H1 (cell line): ENCODE measurements around the gene IL12RB2. TPM values are rescaled to one million over a fixed set of nuclear protein-coding genes. Genes with fewer than 3 reads are reported as not detected.

Experiments
- CTCF ChIA-PET: fragments of 300-600 bp; sonication (Branson Sonifier 250); formaldehyde crosslinking; loops from one replicate; lab custom pipeline; 2021; ENCODE audit not compliant: partially characterized antibody; lab: Charles Lee
- POLR2A ChIA-PET: fragments of 300-600 bp; sonication (Branson Sonifier 250); formaldehyde crosslinking; loops from one replicate; lab custom pipeline; 2021; ENCODE audit warnings: inconsistent platforms; ENCODE audit not compliant: partially characterized antibody; lab: Charles Lee
- DNase-seq, 2 experiments: peaks; one replicate each; pipeline versions ENCODE4 v3.0.0 to v3.0.0-alpha.2; 2010 to 2022; ENCODE audit warnings: low spot score in 2 of 2, low read depth in 1 of 2, mixed read lengths in 1 of 2
- FAIRE-seq: peaks from 2 replicates; lab custom pipeline; 2011; peaks lifted over from hg19 to GRCh38; lab: Jason Lieb, UNC
- H2AFZ ChIP-seq: 2 replicates; pipeline ENCODE4 v1.8.1; 2012; ENCODE audit warnings: low read length, inconsistent platforms
- H2AK5ac ChIP-seq: 2 replicates; pipeline ENCODE4 v1.6.1; 2013; ENCODE audit warnings: low read depth, low read length
- H2BK120ac ChIP-seq: replicated peaks from 2 replicates; pipeline ENCODE3; 2013; ENCODE audit warnings: low read depth, low read length, inconsistent platforms
- H2BK12ac ChIP-seq: 2 replicates; pipeline ENCODE4 v1.6.1; 2013; ENCODE audit warnings: low read depth, low read length
- H2BK15ac ChIP-seq: 2 replicates; pipeline ENCODE4 v1.6.1; 2013; ENCODE audit warnings: low read length
- H2BK20ac ChIP-seq: 2 replicates; pipeline ENCODE4 v1.6.1; 2013; ENCODE audit warnings: low read length
- H2BK5ac ChIP-seq: 2 replicates; pipeline ENCODE4 v1.6.1; 2013; ENCODE audit warnings: low read depth, low read length
- H3K14ac ChIP-seq: 2 replicates; pipeline ENCODE4 v1.6.1; 2013; ENCODE audit warnings: inconsistent platforms; ENCODE audit not compliant: insufficient read length
- H3K18ac ChIP-seq: 2 replicates; pipeline ENCODE4 v1.6.1; 2013; ENCODE audit warnings: low read length; ENCODE audit errors: extremely low read depth
- H3K23ac ChIP-seq: 2 replicates; pipeline ENCODE4 v1.6.1; 2013; ENCODE audit warnings: inconsistent platforms; ENCODE audit not compliant: insufficient read length
- H3K23me2 ChIP-seq: 2 replicates; pipeline ENCODE4 v1.6.1; 2013; ENCODE audit warnings: low read depth, low read length
- H3K27ac ChIP-seq: 2 replicates; pipeline ENCODE4 v1.6.1; 2011; ENCODE audit warnings: low read depth, low read length, inconsistent platforms
- H3K27me3 ChIP-seq, 4 experiments: replicated peaks in 1 of 4; 1 replicate in 1 of 4; 2 replicates in 3 of 4; pipeline versions ENCODE4 v1.6.1 to v1.8.1; 2011 to 2013; ENCODE audit warnings: low read length in 3 of 4, mild to moderate bottlenecking in 3 of 4, inconsistent platforms in 2 of 4, mixed read lengths in 2 of 4, moderate library complexity in 1 of 4; ENCODE audit not compliant: control insufficient read depth in 3 of 4, insufficient read depth in 3 of 4; ENCODE audit errors: extremely low read depth in 1 of 4
- H3K36me3 ChIP-seq, 4 experiments: 2 replicates each; pipeline versions ENCODE4 v1.6.1 to v1.8.1; 2011 to 2013; ENCODE audit warnings: mild to moderate bottlenecking in 4 of 4, low read length in 3 of 4, moderate library complexity in 2 of 4, control low read depth in 1 of 4, inconsistent platforms in 1 of 4; ENCODE audit not compliant: insufficient read depth in 4 of 4, control insufficient read depth in 2 of 4
- H3K4ac ChIP-seq: replicated peaks from 2 replicates; pipeline ENCODE3; 2013; ENCODE audit warnings: low read length, low read depth, mixed read lengths, inconsistent platforms; ENCODE audit not compliant: insufficient read length
- H3K4me1 ChIP-seq, 4 experiments: replicated peaks in 1 of 4; 1 replicate in 1 of 4; 2 replicates in 3 of 4; pipeline versions ENCODE4 v1.6.1 to v1.8.1; 2011 to 2013; ENCODE audit warnings: low read length in 3 of 4, inconsistent platforms in 2 of 4, mixed read lengths in 1 of 4; ENCODE audit not compliant: insufficient read depth in 4 of 4, control insufficient read depth in 3 of 4
- H3K4me2 ChIP-seq, 2 experiments: 2 replicates each; pipeline versions ENCODE4 v1.6.1 to v1.8.1; 2011 to 2013; ENCODE audit warnings: low read depth in 2 of 2, low read length in 2 of 2, control low read depth in 1 of 2, inconsistent platforms in 1 of 2, mild to moderate bottlenecking in 1 of 2; ENCODE audit not compliant: insufficient read depth in 1 of 2
- H3K4me3 ChIP-seq, 4 experiments: fragments of 200-600, 300-600 bp in 1 of 4; sonication (generic), shearing (Covaris generic), sonication (Bioruptor Twin) in 1 of 4; 2 replicates each; pipeline versions ENCODE4 v1.5.1 to v1.8.1; 2011 to 2016; ENCODE audit warnings: low read length in 4 of 4, low read depth in 3 of 4, control low read depth in 2 of 4, inconsistent platforms in 2 of 4, mild to moderate bottlenecking in 2 of 4, mixed read lengths in 1 of 4, moderate library complexity in 1 of 4; ENCODE audit not compliant: insufficient read depth in 2 of 4; ENCODE audit errors: extremely low read depth in 1 of 4
- H3K56ac ChIP-seq: replicated peaks from 2 replicates; pipeline ENCODE3; 2013; ENCODE audit warnings: low read depth, mild to moderate bottlenecking, mixed read lengths, low read length, inconsistent platforms; ENCODE audit not compliant: insufficient read length
- H3K79me1 ChIP-seq: 2 replicates; pipeline ENCODE4 v1.6.1; 2013; ENCODE audit warnings: low read depth, low read length, control low read depth
- H3K79me2 ChIP-seq, 2 experiments: 2 replicates each; pipeline versions ENCODE4 v1.6.1 to v1.8.1; 2012 to 2013; ENCODE audit warnings: low read length in 2 of 2, mild to moderate bottlenecking in 2 of 2, inconsistent platforms in 1 of 2; ENCODE audit not compliant: insufficient read depth in 2 of 2, control insufficient read depth in 1 of 2
- H3K9ac ChIP-seq, 4 experiments: replicated peaks in 1 of 4; 1 replicate in 1 of 4; 2 replicates in 3 of 4; pipeline versions ENCODE4 v1.6.1 to v1.8.1; 2011 to 2013; ENCODE audit warnings: low read depth in 3 of 4, low read length in 3 of 4, control low read depth in 2 of 4, mild to moderate bottlenecking in 2 of 4, moderate library complexity in 2 of 4, inconsistent platforms in 1 of 4; ENCODE audit errors: extremely low read depth in 1 of 4
- H3K9me3 ChIP-seq, 2 experiments: 2 replicates each; pipeline versions ENCODE4 v1.6.1 to v1.8.1; 2012 to 2013; ENCODE audit warnings: mild to moderate bottlenecking in 2 of 2, moderate library complexity in 2 of 2, control low read depth in 1 of 2, inconsistent platforms in 1 of 2, low read depth in 1 of 2, low read length in 1 of 2, mixed read lengths in 1 of 2; ENCODE audit not compliant: insufficient read depth in 2 of 2
- H4K20me1 ChIP-seq, 2 experiments: replicated peaks in 1 of 2; 2 replicates each; pipeline versions ENCODE3 to v1.8.1; 2011 to 2013; ENCODE audit warnings: inconsistent platforms in 2 of 2, low read length in 2 of 2, mild to moderate bottlenecking in 1 of 2; ENCODE audit not compliant: insufficient read depth in 2 of 2, control insufficient read depth in 1 of 2
- H4K5ac ChIP-seq: 2 replicates; pipeline ENCODE4 v1.6.1; 2013; ENCODE audit warnings: low read length, low read depth, mixed read lengths, inconsistent platforms; ENCODE audit not compliant: insufficient read length
- H4K8ac ChIP-seq: 2 replicates; pipeline ENCODE4 v1.8.0; 2013; ENCODE audit warnings: mild to moderate bottlenecking, moderate library complexity, low read length, inconsistent platforms; ENCODE audit not compliant: insufficient read depth; ENCODE audit errors: extremely low read depth
- H4K91ac ChIP-seq: replicated peaks from 2 replicates; pipeline ENCODE3; 2013; ENCODE audit warnings: low read length, mixed read lengths, inconsistent platforms; ENCODE audit not compliant: insufficient read length
- KDM1A ChIP-seq: fragments of 200-600, 300-600 bp; sonication (generic); IDR thresholded peaks from 2 replicates; pipeline ENCODE4 v1.7.1; 2016; ENCODE audit warnings: mild to moderate bottlenecking, low read length, borderline replicate concordance
- NRF1 ChIP-seq: IDR thresholded peaks from 2 replicates; pipeline ENCODE4 v1.6.1; 2011; ENCODE audit warnings: mild to moderate bottlenecking, low read depth, low read length, improper control_type of control experiment
- RBBP5 ChIP-seq: IDR thresholded peaks from 2 replicates; pipeline ENCODE4 v1.7.1; 2012; ENCODE audit warnings: low read depth, mild to moderate bottlenecking, inconsistent platforms, low read length, moderate library complexity, borderline replicate concordance
- WGBS, 2 experiments: shearing (Covaris generic) in 1 of 2; methylation state at CpG; one replicate each; pipeline versions ENCODE4 v1.1.6 to v1.1.7; 2013 to 2015; ENCODE audit warnings: low lambda C conversion rate in 2 of 2, mixed read lengths in 2 of 2, inconsistent platforms in 1 of 2, low coverage in 1 of 2, missing lambda C conversion rate in 1 of 2; ENCODE audit not compliant: insufficient replicate concordance in 2 of 2, insufficient coverage in 1 of 2, insufficient read length in 1 of 2; ENCODE audit errors: extremely low coverage in 1 of 2, missing lambda C conversion rate in 1 of 2; 5-methylcytosine and 5-hydroxymethylcytosine counted together
- polyA plus RNA-seq, 7 experiments: library from polyadenylated mRNA; depleted of rRNA in 3 of 7; stranded (reverse) in 5 of 7; unstranded in 2 of 7; fragments of >200 nt in 5 of 7; fragments of 200-250 nt in 2 of 7; gene quantifications; 1 replicate in 5 of 7; 2 replicates in 1 of 7; 4 replicates in 1 of 7; pipeline versions ENCODE4 v1.2.1 to v1.2.3, GENCODE V29; 2011 to 2013; ENCODE audit warnings: missing spikeins in 2 of 7, mixed read lengths in 2 of 7
- total RNA-seq: library from RNA; stranded (reverse); fragmentation: NEBNext Ultra II Directional; extraction: Animal tissue kit (Norgen Biotek cat#: 25700); gene quantifications from 2 replicates; pipeline ENCODE4 v1.2.1, GENCODE V29; 2021

Gene IL12RB2
- total and polyA plus RNA-seq, 2 of the 8 experiments (the other 6 are each of a cell fraction or from before 2014, with no cell fraction given) = 1.4 TPM

DNA sequence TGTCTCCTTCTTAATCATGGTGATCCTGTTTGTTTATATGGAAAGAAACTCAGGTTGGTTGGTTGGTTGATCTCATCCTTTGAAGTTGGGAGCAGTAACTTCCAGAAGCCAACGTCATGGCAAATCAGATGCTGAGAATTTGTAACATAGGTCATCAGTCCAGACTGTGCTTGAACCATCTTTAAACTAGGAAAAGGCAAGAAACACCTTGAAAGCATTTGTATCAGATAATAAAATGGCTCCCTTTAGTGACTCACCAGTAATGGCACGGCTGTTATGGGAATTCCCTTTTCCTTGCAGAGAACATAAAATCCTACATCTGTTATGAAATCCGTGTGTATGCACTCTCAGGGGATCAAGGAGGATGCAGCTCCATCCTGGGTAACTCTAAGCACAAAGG, 64.5 kb downstream of the IL12RB2 start:
- no peak overlapping the region for H2BK20ac ChIP-seq
- no peak overlapping the region for H4K5ac ChIP-seq
- no peak overlapping the region for H3K18ac ChIP-seq
- H3K4ac ChIP-seq = no peak overlapping the region
- no peak overlapping the region for H4K91ac ChIP-seq
- no peak overlapping the region for H3K4me2 ChIP-seq
- H2BK120ac ChIP-seq = no peak overlapping the region
- no peak overlapping the region for H3K9ac ChIP-seq
- H3K79me1 ChIP-seq = no peaks in the 10 kb centered on the region
- peaks cover 0 to 7% (median 4%) of the 10 kb centered on the region in 4 experiments; a peak in 3 of 7 replicates for H3K4me1 ChIP-seq
- no peak overlapping the region for H3K23ac ChIP-seq
- H2BK15ac ChIP-seq = no peak overlapping the region
- H3K27me3 ChIP-seq = no peaks in the 10 kb centered on the region
- H3K27ac ChIP-seq = no peak overlapping the region
- H2AFZ ChIP-seq = no peak overlapping the region
- no peaks in the 10 kb centered on the region for H3K23me2 ChIP-seq
- H2BK5ac ChIP-seq = no peak overlapping the region
- H3K79me2 ChIP-seq = no peaks in the 10 kb centered on the region
- FAIRE-seq = no peak
- H4K20me1 ChIP-seq = no peaks in the 10 kb centered on the region
- DNase-seq = no peak
- no peaks in the 10 kb centered on the region for H3K9me3 ChIP-seq
- no peak overlapping the region for H3K56ac ChIP-seq
- H3K36me3 ChIP-seq = no peaks in the 10 kb centered on the region
- no peak overlapping the region for H2BK12ac ChIP-seq
- H2AK5ac ChIP-seq = no peak overlapping the region
- H4K8ac ChIP-seq = no peak overlapping the region
- no peak overlapping the region for H3K4me3 ChIP-seq
- H3K14ac ChIP-seq = no peak overlapping the region
- WGBS, 2 experiments = 85% methylated on average over 3 of the region's 3 CpGs; no CpG with 5 or more reads in 1 of the 2 experiments
- POLR2A ChIA-PET = interaction anchor here (0.6 to 2.4 kb wide), 5 partner anchors 16 to 59 kb away, joined by 3 to 9 read pairs (median 3); partner anchors contain the start of gene SERBP1
- CTCF ChIA-PET = interaction anchor here (2.2 kb wide), 1 partner anchor 24 kb away, joined by 13 read pairs; no protein-coding TSS in a partner anchor
- no peak for TF ChIP-seq KDM1A
- TF ChIP-seq NRF1 = no peak
- TF ChIP-seq RBBP5 = no peak
